HG02970 (cell line): ENCODE data around the gene BBS4.
"Not testable (repeated sequence)": the region's sequence is repeated elsewhere in the genome, so short reads cannot be mapped to it uniquely, and the experiment has no call there.

Experiments
- ATAC-seq: cut with Tn5 transposase; IDR thresholded peaks from one replicate; pipeline ENCODE4 v1.9.1; 2021; ENCODE audit warnings: mild to moderate bottlenecking, moderate library complexity, moderate number of reproducible peaks; ENCODE audit not compliant: unreplicated experiment, low FRiP score

Gene BBS4

GRCh38 chr15:72698938-72699337, 12.9 kb downstream of the BBS4 start:
- no peak for ATAC-seq

- no peak for ATAC-seq
These were observed 14.1 kb downstream of the BBS4 start for GRCh38 chr15:72700076-72700475.

- ATAC-seq, result no peak
These were observed 20.3 kb downstream of the BBS4 start for GRCh38 chr15:72706266-72706665.

- not testable (repeated sequence) for ATAC-seq
These were observed 22.7 kb downstream of the BBS4 start for GRCh38 chr15:72708551-72709303.

GRCh38 chr15:72722071-72722696, 36.2 kb downstream of the BBS4 start:
- ATAC-seq, result no peak

- ATAC-seq, result no peak
These were observed 38.0 kb downstream of the BBS4 start for GRCh38 chr15:72724028-72724427.

- ATAC-seq, result no peak
These were observed 39.4 kb downstream of the BBS4 start for GRCh38 chr15:72725446-72725845.

GRCh38 chr15:72725851-72726250, 39.8 kb downstream of the BBS4 start:
- not testable (repeated sequence) for ATAC-seq

GRCh38 chr15:72727154-72727553, 41.1 kb downstream of the BBS4 start:
- ATAC-seq, result no peak

- not testable (repeated sequence) for ATAC-seq
These were observed 42.2 kb downstream of the BBS4 start for GRCh38 chr15:72728249-72728648.

- no peak for ATAC-seq
These were observed 42.8 kb downstream of the BBS4 start for GRCh38 chr15:72728821-72729220.

- no peak for ATAC-seq
These were observed 46.1 kb downstream of the BBS4 start for GRCh38 chr15:72732086-72732485.

GRCh38 chr15:72732516-72732915, 46.5 kb downstream of the BBS4 start:
- ATAC-seq, result no peak

GRCh38 chr15:72733941-72734738, 48.1 kb downstream of the BBS4 start:
- no peak for ATAC-seq

- ATAC-seq, result no peak
These were observed 49.1 kb downstream of the BBS4 start for GRCh38 chr15:72735111-72735510.

- no peak for ATAC-seq
These were observed 51.1 kb downstream of the BBS4 start for GRCh38 chr15:72737061-72737460.

GRCh38 chr15:72737723-72738122, 51.7 kb downstream of the BBS4 start:
- ATAC-seq, result no peak

- ATAC-seq, result no peak
These were observed 54.2 kb downstream of the BBS4 start for GRCh38 chr15:72740219-72740618.

GRCh38 chr15:72749700-72750099, 63.7 kb downstream of the BBS4 start:
- ATAC-seq, result no peak

GRCh38 chr15:72751751-72752455, 65.9 kb downstream of the BBS4 start:
- no peak for ATAC-seq

- no peak for ATAC-seq
These were observed 68.1 kb downstream of the BBS4 start for GRCh38 chr15:72754096-72754495.
